Mucosa of descending colon (tissue), 3 donors: ENCODE data around the gene SORD. TPM values are rescaled to one million over a fixed set of nuclear protein-coding genes. Genes with fewer than 3 reads are reported as not detected.
"Not testable (repeated sequence)": the region's sequence is repeated elsewhere in the genome, so short reads cannot be mapped to it uniquely, and the experiment has no call there.

Experiments
- ATAC-seq: fragments of 200-7000 bp; cut with Tn5 transposase; one replicate; pipeline ENCODE4 v1.9.1; 2020; ENCODE audit warnings: mild to moderate bottlenecking, moderate library complexity
- DNase-seq, 3 donors: peaks; one replicate each; pipeline ENCODE4 v3.0.0-alpha.2; 2020
- H3K36me3 ChIP-seq: fragments of 200-600 bp; one replicate; pipeline ENCODE4 v1.8.0; 2021; ENCODE audit warnings: low read depth, mild to moderate bottlenecking
- H3K4me1 ChIP-seq: fragments of 200-600 bp; one replicate; pipeline ENCODE4 v1.8.0; 2021; ENCODE audit warnings: low read depth, mild to moderate bottlenecking
- H3K4me3 ChIP-seq: fragments of 200-600 bp; one replicate; pipeline ENCODE4 v1.8.0; 2021; ENCODE audit warnings: mild to moderate bottlenecking
- H3K9me3 ChIP-seq: fragments of 200-600 bp; one replicate; pipeline ENCODE4 v1.8.0; 2021; ENCODE audit warnings: mild to moderate bottlenecking
- CTCF ChIP-seq: fragments of 200-600 bp; IDR thresholded peaks from one replicate; pipeline ENCODE4 v1.8.0; 2022; ENCODE audit warnings: antibody characterized with exemption, mild to moderate bottlenecking
- intact Hi-C, 2 donors: fragments of 100-400 bp; cut with DNase I in 1 of 2; cut with micrococcal nuclease in 1 of 2; formaldehyde crosslinking; loops; one replicate each; pipeline versions ENCODE4 v1.11.0 to v1.11.1; 2022; cut with DNase I, micrococcal nuclease
- total RNA-seq, 3 donors: library from RNA; stranded (reverse); fragmentation: NEBNext Ultra II Directional in 2 of 3; extraction: Animal tissue kit (Norgen Biotek cat#: 25700) in 2 of 3; gene quantifications; one replicate each; pipeline versions ENCODE4 v1.2.1 to v1.2.4, GENCODE V29; 2021 to 2023
- donor health status: DM: no; HTN: no; CAD: no; lungs with moderate emphysema.
- donor health status: DM: no; HTN: no; CAD: no.
- donor health status: DM: no; HTN: yes; CAD: no.

Gene SORD
- total RNA-seq, 3 donors from 2014 or later = 11.7 to 31.1 (median 15.8) TPM

GRCh38 chr15:45100884-45101625 is 78.1 kb downstream of the SORD start:
- no peak for TF ChIP-seq CTCF

GRCh38 chr15:45101749-45102148 is 78.8 kb downstream of the SORD start:
- ATAC-seq (no peak), DNase-seq (no peak)
- TF ChIP-seq CTCF = no peak
- Histone ChIP-seq H3K4me1 (no peaks in the 10 kb centered on the region), H3K36me3 (no peaks in the 10 kb centered on the region), H3K9me3 (no peaks in the 10 kb centered on the region), H3K4me3 (no peak overlapping the region)
- intact Hi-C loops = no loop called here

More at GRCh38 chr15:45100884-45101625, 78.1 kb downstream of the SORD start:
- H3K4me1 ChIP-seq = no peaks in the 10 kb centered on the region
- DNase-seq (no peak), ATAC-seq (no peak)
- no peak overlapping the region for H3K4me3 ChIP-seq
- no peaks in the 10 kb centered on the region for H3K36me3 ChIP-seq
- intact Hi-C loops = no loop called here
- no peaks in the 10 kb centered on the region for H3K9me3 ChIP-seq

GRCh38 chr15:45102226-45102625 is 79.2 kb downstream of the SORD start:
- Histone ChIP-seq H3K4me1 (no peaks in the 10 kb centered on the region), H3K9me3 (no peaks in the 10 kb centered on the region), H3K36me3 (no peaks in the 10 kb centered on the region), H3K4me3 (no peak overlapping the region)
- TF ChIP-seq CTCF = no peak
- intact Hi-C loops = no loop called here
- DNase-seq (no peak), ATAC-seq (no peak)

GRCh38 chr15:45104170-45104569 is 81.2 kb downstream of the SORD start:
- H3K4me1 ChIP-seq, H3K4me3 ChIP-seq, H3K36me3 ChIP-seq, DNase-seq, ATAC-seq, H3K9me3 ChIP-seq, intact Hi-C loops: not testable (repeated sequence)

GRCh38 chr15:45105586-45105985 is 82.6 kb downstream of the SORD start:
- Histone ChIP-seq H3K4me3 (no peak overlapping the region), H3K4me1 (no peaks in the 10 kb centered on the region), H3K36me3 (no peaks in the 10 kb centered on the region), H3K9me3 (no peaks in the 10 kb centered on the region)
- no peak for ATAC-seq
- TF ChIP-seq CTCF = no peak
- intact Hi-C loops = no loop called here
- DNase-seq = no peak

- no peaks in the 10 kb centered on the region for H3K4me1 ChIP-seq
- H3K36me3 ChIP-seq = no peaks in the 10 kb centered on the region
- intact Hi-C loops = no loop called here
- no peak for TF ChIP-seq CTCF
- H3K9me3 ChIP-seq = no peaks in the 10 kb centered on the region
- ATAC-seq = no peak
- no peak for DNase-seq
- H3K4me3 ChIP-seq = no peak overlapping the region
Observed at GRCh38 chr15:45106002-45106790, 83.2 kb downstream of the SORD start.
